WTC11 (cell line): ENCODE measurements around the gene HMHB1.

Experiments
- ATF1 ChIP-seq: sonication (generic); formaldehyde crosslinking; IDR thresholded peaks from 2 replicates; pipeline ENCODE4 v1.8.1; 2023; ENCODE audit warnings: mild to moderate bottlenecking, moderate library complexity, missing genetic modification reagents
- CTCF ChIP-seq: fragments of 200-600 bp; IDR thresholded peaks from 2 replicates; pipeline ENCODE4 v1.8.0; 2022; ENCODE audit warnings: antibody characterized with exemption
- GABPB1 ChIP-seq: sonication (generic); formaldehyde crosslinking; IDR thresholded peaks from 2 replicates; pipeline ENCODE4 v1.8.1; 2023; ENCODE audit warnings: mild to moderate bottlenecking, missing genetic modification reagents
- MYBL2 ChIP-seq: sonication (generic); formaldehyde crosslinking; IDR thresholded peaks from 2 replicates; pipeline ENCODE4 v1.8.1; 2023; ENCODE audit warnings: mild to moderate bottlenecking, moderate library complexity, missing genetic modification reagents
- RELA ChIP-seq: sonication (generic); formaldehyde crosslinking; IDR thresholded peaks from 2 replicates; pipeline ENCODE4 v1.8.1; 2022; ENCODE audit warnings: missing genetic modification reagents, mild to moderate bottlenecking, borderline replicate concordance
- TCF7 ChIP-seq: sonication (generic); formaldehyde crosslinking; IDR thresholded peaks from 2 replicates; pipeline ENCODE4 v1.8.0; 2022; ENCODE audit warnings: mild to moderate bottlenecking, low read depth, missing genetic modification reagents, moderate library complexity
- TP53 ChIP-seq: sonication (generic); formaldehyde crosslinking; IDR thresholded peaks from 2 replicates; pipeline ENCODE4 v1.8.1; 2023; ENCODE audit warnings: mild to moderate bottlenecking, missing genetic modification reagents
- ZBTB21 ChIP-seq: sonication (generic); formaldehyde crosslinking; IDR thresholded peaks from 2 replicates; pipeline ENCODE4 v1.8.1; 2023; ENCODE audit warnings: mild to moderate bottlenecking, missing genetic modification reagents, borderline replicate concordance
- TF ChIP-seq, protein P1 (sequence below): sonication (generic); formaldehyde crosslinking; IDR thresholded peaks from 2 replicates; pipeline ENCODE4 v1.8.0; 2022; ENCODE audit warnings: mild to moderate bottlenecking, missing genetic modification reagents
- TF ChIP-seq, protein P2 (sequence below): sonication (generic); formaldehyde crosslinking; IDR thresholded peaks from 2 replicates; pipeline ENCODE4 v1.8.1; 2023; ENCODE audit warnings: mild to moderate bottlenecking, missing genetic modification reagents, borderline replicate concordance
- TF ChIP-seq, protein P3 (sequence below): fragments of 250-450 bp; sonication (Bioruptor Pico); IDR thresholded peaks from 2 replicates; pipeline ENCODE4 v1.9.0; 2021; ENCODE audit warnings: moderate library complexity, mild to moderate bottlenecking, inconsistent platforms, borderline replicate concordance
- TF ChIP-seq, protein P4 (sequence below): sonication (generic); formaldehyde crosslinking; conservative IDR thresholded peaks from 2 replicates; pipeline ENCODE4 v1.8.1; 2023; ENCODE audit warnings: mild to moderate bottlenecking, low read depth, missing genetic modification reagents, moderate library complexity

DNA sequence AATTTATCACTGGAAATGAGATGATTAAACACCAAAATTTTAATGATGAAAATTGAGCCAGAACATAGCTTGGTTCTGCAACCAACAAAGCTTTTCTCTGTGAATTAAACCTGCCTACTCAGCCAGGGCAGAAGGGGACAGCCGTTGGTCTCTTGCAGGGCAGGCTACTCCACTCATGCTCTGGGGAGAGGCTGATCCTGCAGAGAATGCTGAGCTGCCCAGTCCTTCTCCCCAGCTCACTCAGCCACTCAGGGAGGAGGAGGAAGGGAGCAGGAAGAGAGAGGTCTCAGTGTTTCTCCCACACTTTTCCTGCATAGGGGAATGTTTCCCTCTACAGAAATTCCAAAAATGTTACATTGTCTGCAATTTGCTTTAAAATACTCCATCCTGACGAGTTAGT is 40.4 kb upstream of the HMHB1 start:
- TF ChIP-seq, protein P1, sequence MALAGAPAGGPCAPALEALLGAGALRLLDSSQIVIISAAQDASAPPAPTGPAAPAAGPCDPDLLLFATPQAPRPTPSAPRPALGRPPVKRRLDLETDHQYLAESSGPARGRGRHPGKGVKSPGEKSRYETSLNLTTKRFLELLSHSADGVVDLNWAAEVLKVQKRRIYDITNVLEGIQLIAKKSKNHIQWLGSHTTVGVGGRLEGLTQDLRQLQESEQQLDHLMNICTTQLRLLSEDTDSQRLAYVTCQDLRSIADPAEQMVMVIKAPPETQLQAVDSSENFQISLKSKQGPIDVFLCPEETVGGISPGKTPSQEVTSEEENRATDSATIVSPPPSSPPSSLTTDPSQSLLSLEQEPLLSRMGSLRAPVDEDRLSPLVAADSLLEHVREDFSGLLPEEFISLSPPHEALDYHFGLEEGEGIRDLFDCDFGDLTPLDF: no peak
- TF ChIP-seq TCF7 (CRISPR knock-in tag) (no peak), CTCF (no peak), TP53 (CRISPR knock-in tag) (no peak), RELA (CRISPR knock-in tag) (no peak), ZBTB21 (CRISPR knock-in tag) (no peak), MYBL2 (CRISPR knock-in tag) (no peak), GABPB1 (no peak), ATF1 (CRISPR knock-in tag) (no peak)
- TF ChIP-seq, protein P2, sequence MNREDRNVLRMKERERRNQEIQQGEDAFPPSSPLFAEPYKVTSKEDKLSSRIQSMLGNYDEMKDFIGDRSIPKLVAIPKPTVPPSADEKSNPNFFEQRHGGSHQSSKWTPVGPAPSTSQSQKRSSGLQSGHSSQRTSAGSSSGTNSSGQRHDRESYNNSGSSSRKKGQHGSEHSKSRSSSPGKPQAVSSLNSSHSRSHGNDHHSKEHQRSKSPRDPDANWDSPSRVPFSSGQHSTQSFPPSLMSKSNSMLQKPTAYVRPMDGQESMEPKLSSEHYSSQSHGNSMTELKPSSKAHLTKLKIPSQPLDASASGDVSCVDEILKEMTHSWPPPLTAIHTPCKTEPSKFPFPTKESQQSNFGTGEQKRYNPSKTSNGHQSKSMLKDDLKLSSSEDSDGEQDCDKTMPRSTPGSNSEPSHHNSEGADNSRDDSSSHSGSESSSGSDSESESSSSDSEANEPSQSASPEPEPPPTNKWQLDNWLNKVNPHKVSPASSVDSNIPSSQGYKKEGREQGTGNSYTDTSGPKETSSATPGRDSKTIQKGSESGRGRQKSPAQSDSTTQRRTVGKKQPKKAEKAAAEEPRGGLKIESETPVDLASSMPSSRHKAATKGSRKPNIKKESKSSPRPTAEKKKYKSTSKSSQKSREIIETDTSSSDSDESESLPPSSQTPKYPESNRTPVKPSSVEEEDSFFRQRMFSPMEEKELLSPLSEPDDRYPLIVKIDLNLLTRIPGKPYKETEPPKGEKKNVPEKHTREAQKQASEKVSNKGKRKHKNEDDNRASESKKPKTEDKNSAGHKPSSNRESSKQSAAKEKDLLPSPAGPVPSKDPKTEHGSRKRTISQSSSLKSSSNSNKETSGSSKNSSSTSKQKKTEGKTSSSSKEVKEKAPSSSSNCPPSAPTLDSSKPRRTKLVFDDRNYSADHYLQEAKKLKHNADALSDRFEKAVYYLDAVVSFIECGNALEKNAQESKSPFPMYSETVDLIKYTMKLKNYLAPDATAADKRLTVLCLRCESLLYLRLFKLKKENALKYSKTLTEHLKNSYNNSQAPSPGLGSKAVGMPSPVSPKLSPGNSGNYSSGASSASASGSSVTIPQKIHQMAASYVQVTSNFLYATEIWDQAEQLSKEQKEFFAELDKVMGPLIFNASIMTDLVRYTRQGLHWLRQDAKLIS: no peak
- TF ChIP-seq, protein P3, sequence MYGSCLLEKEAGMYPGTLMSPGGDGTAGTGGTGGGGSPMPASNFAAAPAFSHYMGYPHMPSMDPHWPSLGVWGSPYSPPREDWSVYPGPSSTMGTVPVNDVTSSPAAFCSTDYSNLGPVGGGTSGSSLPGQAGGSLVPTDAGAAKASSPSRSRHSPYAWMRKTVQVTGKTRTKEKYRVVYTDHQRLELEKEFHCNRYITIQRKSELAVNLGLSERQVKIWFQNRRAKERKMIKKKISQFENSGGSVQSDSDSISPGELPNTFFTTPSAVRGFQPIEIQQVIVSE: no peak
- TF ChIP-seq, protein P4, sequence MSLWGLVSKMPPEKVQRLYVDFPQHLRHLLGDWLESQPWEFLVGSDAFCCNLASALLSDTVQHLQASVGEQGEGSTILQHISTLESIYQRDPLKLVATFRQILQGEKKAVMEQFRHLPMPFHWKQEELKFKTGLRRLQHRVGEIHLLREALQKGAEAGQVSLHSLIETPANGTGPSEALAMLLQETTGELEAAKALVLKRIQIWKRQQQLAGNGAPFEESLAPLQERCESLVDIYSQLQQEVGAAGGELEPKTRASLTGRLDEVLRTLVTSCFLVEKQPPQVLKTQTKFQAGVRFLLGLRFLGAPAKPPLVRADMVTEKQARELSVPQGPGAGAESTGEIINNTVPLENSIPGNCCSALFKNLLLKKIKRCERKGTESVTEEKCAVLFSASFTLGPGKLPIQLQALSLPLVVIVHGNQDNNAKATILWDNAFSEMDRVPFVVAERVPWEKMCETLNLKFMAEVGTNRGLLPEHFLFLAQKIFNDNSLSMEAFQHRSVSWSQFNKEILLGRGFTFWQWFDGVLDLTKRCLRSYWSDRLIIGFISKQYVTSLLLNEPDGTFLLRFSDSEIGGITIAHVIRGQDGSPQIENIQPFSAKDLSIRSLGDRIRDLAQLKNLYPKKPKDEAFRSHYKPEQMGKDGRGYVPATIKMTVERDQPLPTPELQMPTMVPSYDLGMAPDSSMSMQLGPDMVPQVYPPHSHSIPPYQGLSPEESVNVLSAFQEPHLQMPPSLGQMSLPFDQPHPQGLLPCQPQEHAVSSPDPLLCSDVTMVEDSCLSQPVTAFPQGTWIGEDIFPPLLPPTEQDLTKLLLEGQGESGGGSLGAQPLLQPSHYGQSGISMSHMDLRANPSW: no peak
